Left lung (tissue), 10 donors: Measurements from ENCODE around the gene AGBL1. TPM values are rescaled to one million over a fixed set of nuclear protein-coding genes. Genes with fewer than 3 reads are reported as not detected.

Experiments
- ATAC-seq: fragments of 200-7000 bp; cut with Tn5 transposase; one replicate; pipeline ENCODE4 v1.9.1; 2020; ENCODE audit warnings: moderate library complexity
- DNase-seq, 4 donors: peaks; one replicate each; pipeline ENCODE4 v3.0.0-alpha.2; 2013 to 2020
- H3K27ac ChIP-seq, 2 donors: fragments of 200-600 bp; sonication (generic) in 1 of 2; one replicate each; pipeline versions ENCODE4 v1.5.0 to v1.8.0; 2020 to 2021
- H3K27me3 ChIP-seq, 2 donors: fragments of 200-600 bp; sonication (generic) in 1 of 2; one replicate each; pipeline versions ENCODE4 v1.5.0 to v1.8.0; 2020 to 2021
- H3K36me3 ChIP-seq, 2 donors: fragments of 200-600 bp; sonication (generic) in 1 of 2; one replicate each; pipeline versions ENCODE4 v1.5.0 to v1.8.0; 2020 to 2021
- H3K4me1 ChIP-seq, 2 donors: fragments of 200-600 bp; one replicate each; pipeline ENCODE4 v1.8.0; 2021
- H3K4me3 ChIP-seq, 2 donors: fragments of 200-600 bp; sonication (generic) in 1 of 2; one replicate each; pipeline versions ENCODE4 v1.5.0 to v1.8.0; 2020 to 2021; ENCODE audit warnings: mild to moderate bottlenecking in 1 of 2
- H3K9me3 ChIP-seq, 2 donors: fragments of 200-600 bp; sonication (generic) in 1 of 2; one replicate each; pipeline versions ENCODE4 v1.5.0 to v1.8.0; 2020 to 2021
- intact Hi-C, 2 donors: fragments of 100-400 bp; cut with DNase I; formaldehyde crosslinking; loops; one replicate each; pipeline versions ENCODE4 v1.11.2 to v1.14.2; 2022
- polyA plus RNA-seq, 6 donors: library from polyadenylated mRNA; unstranded; fragments of 120-200 nt; gene quantifications; one replicate each; pipeline ENCODE4 v1.2.1, GENCODE V29; 2013; ENCODE audit not compliant: insufficient read length in 6 of 6
- total RNA-seq, 2 donors: library from RNA; stranded (reverse); fragmentation: NEBNext Ultra II Directional; extraction: Animal tissue kit (Norgen Biotek cat#: 25700); gene quantifications; one replicate each; pipeline ENCODE4 v1.2.1, GENCODE V29; 2021
- TF ChIP-seq, protein P1 (sequence below), 2 donors: fragments of 200-600 bp; sonication (generic) in 1 of 2; IDR thresholded peaks; one replicate each; pipeline versions ENCODE4 v1.5.0 to v1.8.0; 2021; ENCODE audit warnings: antibody characterized with exemption in 2 of 2
- donor health status: DM: no; HTN: yes; CAD: no.
- donor health status: DM: no; HTN: no; CAD: no.

The AGBL1 gene
- total and polyA plus RNA-seq, 8 donors, result 0.01 to 3.3 (median 0.11) TPM; not detected in 1

GRCh38 chr15:86266896-86267484 lies 187.3 kb downstream of the AGBL1 start:
- DNase-seq (no peak), ATAC-seq (no peak)
- Histone ChIP-seq H3K36me3 (no peaks in the 10 kb centered on the region), H3K27ac (no peak overlapping the region), H3K9me3 (no peaks in the 10 kb centered on the region), H3K4me1 (no peaks in the 10 kb centered on the region), H3K27me3 (no peaks in the 10 kb centered on the region), H3K4me3 (no peak overlapping the region)
- intact Hi-C loops, result no loop called here
- TF ChIP-seq, protein P1, sequence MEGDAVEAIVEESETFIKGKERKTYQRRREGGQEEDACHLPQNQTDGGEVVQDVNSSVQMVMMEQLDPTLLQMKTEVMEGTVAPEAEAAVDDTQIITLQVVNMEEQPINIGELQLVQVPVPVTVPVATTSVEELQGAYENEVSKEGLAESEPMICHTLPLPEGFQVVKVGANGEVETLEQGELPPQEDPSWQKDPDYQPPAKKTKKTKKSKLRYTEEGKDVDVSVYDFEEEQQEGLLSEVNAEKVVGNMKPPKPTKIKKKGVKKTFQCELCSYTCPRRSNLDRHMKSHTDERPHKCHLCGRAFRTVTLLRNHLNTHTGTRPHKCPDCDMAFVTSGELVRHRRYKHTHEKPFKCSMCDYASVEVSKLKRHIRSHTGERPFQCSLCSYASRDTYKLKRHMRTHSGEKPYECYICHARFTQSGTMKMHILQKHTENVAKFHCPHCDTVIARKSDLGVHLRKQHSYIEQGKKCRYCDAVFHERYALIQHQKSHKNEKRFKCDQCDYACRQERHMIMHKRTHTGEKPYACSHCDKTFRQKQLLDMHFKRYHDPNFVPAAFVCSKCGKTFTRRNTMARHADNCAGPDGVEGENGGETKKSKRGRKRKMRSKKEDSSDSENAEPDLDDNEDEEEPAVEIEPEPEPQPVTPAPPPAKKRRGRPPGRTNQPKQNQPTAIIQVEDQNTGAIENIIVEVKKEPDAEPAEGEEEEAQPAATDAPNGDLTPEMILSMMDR (IDR thresholded peaks at IDR 0.05), result no peak

- H3K4me3 ChIP-seq, result no peak overlapping the region
- H3K27ac ChIP-seq, result no peak overlapping the region
- intact Hi-C loops, result no loop called here
- no peaks in the 10 kb centered on the region for H3K27me3 ChIP-seq
- no peaks in the 10 kb centered on the region for H3K4me1 ChIP-seq
- peak; percentile 65 for ATAC-seq
- no peak for DNase-seq
- TF ChIP-seq, protein P1 (IDR thresholded peaks at IDR 0.05), result no peak
- H3K36me3 ChIP-seq, result no peaks in the 10 kb centered on the region
- H3K9me3 ChIP-seq, result no peaks in the 10 kb centered on the region
Measured at GRCh38 chr15:86267892-86268291, 188.2 kb downstream of the AGBL1 start.

DNA sequence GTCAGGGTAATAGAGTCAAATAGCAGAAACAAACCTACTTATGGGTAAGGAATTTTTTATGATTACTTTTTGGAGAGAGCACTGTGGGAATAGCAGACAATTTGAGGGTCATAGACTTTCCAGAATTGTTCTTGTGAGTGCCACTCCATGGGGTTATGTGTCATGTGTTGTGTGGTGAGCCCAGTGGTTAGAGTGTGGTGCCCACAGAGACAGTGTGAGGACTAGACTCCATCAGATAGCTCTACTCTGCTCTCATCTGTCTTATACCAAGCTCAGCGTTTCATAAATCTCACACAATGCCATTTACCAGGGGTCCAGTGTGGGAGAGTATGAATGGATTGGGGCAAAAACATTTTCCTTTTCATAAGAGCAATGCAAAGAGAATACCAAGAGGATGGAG lies 188.9 kb downstream of the AGBL1 start:
- intact Hi-C loops, result no loop called here

DNA sequence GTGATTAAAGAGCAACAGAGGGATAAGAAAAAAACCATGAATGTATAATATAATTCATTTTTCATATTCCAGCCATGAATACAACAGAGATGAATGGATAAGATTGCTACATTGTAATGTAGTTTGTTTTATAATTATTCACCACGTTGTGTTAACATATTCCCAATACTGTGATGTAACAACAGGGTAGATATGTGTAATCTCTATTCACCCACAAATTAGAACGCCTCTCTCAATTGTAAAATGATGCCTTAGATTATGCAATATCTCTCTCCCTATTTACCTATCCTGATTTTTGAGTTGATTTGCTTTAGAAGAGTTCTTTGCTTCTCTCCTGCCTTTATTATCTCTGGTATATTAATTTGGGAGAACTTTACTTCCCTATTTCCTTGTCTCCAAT lies 193.6 kb downstream of the AGBL1 start:
- no peak overlapping the region for H3K4me3 ChIP-seq
- intact Hi-C loops, result no loop called here
- DNase-seq (no peak), ATAC-seq (no peak)
- H3K4me1 ChIP-seq, result no peaks in the 10 kb centered on the region
- H3K27me3 ChIP-seq, result no peaks in the 10 kb centered on the region
- H3K9me3 ChIP-seq, result no peaks in the 10 kb centered on the region
- no peaks in the 10 kb centered on the region for H3K36me3 ChIP-seq
- TF ChIP-seq, protein P1 (IDR thresholded peaks at IDR 0.05), result no peak
- no peak overlapping the region for H3K27ac ChIP-seq

More for the DNA sequence above, 188.9 kb downstream of the AGBL1 start:
- DNase-seq (no peak), ATAC-seq (no peak)
- Histone ChIP-seq H3K36me3 (no peaks in the 10 kb centered on the region), H3K27me3 (no peaks in the 10 kb centered on the region), H3K9me3 (no peaks in the 10 kb centered on the region), H3K27ac (no peak overlapping the region), H3K4me1 (no peaks in the 10 kb centered on the region), H3K4me3 (no peak overlapping the region)
- TF ChIP-seq, protein P1 (IDR thresholded peaks at IDR 0.05), result no peak

DNA sequence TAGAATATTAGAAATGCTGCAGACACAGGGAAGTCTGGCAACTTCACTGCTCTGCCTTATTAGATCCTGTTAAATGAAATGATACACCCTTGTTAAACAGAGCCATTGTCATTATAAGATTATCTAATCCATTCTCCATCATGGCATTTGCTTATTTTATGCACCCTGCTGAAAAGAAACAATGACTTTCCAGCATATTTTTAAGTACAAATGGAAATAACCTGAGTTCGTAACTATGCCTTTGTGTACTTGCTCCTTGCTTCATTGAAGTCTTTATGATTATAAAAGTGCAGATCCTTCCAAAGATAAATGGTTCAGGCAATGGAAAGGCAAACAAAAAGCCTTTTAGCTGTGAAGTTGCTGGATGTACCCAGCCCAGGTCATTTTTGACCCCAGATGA lies 195.7 kb downstream of the AGBL1 start:
- no peaks in the 10 kb centered on the region for H3K27me3 ChIP-seq
- DNase-seq, result no peak
- H3K36me3 ChIP-seq, result no peaks in the 10 kb centered on the region
- TF ChIP-seq, protein P1 (IDR thresholded peaks at IDR 0.05), result no peak
- ATAC-seq, result no peak
- H3K4me1 ChIP-seq, result no peaks in the 10 kb centered on the region
- H3K27ac ChIP-seq, result no peak overlapping the region
- intact Hi-C loops, result no loop called here
- no peaks in the 10 kb centered on the region for H3K9me3 ChIP-seq
- H3K4me3 ChIP-seq, result no peak overlapping the region
